GM10266 (cell line): ENCODE measurements around the gene C1QTNF12.

ENCODE experiments used
- DNase-seq: peaks from one replicate; pipeline ENCODE4 v3.0.0; 2012; ENCODE audit errors: extremely low spot score
- CTCF ChIP-seq: IDR thresholded peaks from 2 replicates; pipeline ENCODE4 v1.5.1; 2012; ENCODE audit warnings: mild to moderate bottlenecking, low read depth; ENCODE audit not compliant: control insufficient read depth, insufficient read depth; ENCODE audit errors: missing control alignments

Gene C1QTNF12

DNA sequence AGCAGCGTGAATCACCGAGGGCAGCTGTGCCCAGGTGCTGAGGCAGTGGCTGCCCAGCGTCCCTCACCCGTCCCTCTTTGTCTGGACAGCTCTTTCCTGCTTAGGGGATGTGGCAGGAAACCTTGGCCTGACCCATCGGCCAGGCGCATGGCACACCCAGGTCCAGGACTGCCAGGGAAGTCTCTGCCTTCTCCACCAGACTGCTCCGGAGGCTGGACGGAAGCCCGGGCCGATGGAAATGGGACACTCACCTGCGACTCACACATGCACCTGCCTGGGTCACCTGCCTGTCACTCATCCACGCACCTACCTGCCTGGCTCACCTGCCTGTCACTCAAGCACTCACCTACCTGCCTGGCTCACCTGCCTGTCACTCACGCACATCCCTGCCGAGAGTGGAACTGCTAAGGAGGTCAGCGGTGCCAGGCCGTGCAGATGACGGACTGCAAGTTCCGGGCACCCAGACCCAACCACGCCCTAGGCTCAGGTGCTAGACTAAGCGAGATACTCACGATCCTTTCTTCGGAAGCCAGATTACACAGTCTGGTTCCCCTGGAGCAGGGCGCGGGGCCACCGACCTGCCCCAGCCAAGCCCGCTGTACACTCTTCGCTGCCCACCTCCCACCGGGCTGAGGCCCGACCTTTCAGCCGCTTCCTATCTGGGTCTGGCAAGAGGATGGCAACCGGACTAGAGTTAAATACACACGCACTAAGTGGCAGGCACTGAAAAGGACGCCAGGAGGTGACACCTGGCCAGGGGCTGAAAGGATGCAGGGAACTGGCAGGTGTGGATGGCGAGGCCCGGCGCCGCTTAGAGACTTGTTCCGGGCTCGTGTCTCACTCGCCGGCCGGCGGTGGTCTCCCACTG, 26.1 kb upstream of the C1QTNF12 start:
- no peak for TF ChIP-seq CTCF
- no peak for DNase-seq

DNA sequence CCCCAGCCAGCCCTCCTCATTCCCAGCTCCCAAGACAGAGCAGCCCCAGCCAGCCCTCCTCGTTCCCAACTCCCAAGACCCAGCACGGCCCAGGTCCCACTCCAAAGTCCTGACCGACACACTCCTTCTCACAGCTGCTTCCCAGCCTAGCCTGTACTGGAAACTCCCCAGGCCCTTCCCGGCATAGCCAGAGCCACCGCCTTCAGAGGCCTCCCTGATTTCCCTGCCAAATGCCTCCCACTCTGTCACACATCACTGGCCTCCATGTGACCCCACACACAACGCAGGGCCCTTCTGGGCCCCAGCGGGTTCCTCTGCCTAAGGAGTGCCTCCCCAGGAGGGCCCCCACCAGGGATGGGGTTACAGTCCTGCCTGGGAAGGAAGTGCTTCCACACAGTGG, 24.3 kb upstream of the C1QTNF12 start:
- TF ChIP-seq CTCF, result no peak
- DNase-seq, result no peak

DNA sequence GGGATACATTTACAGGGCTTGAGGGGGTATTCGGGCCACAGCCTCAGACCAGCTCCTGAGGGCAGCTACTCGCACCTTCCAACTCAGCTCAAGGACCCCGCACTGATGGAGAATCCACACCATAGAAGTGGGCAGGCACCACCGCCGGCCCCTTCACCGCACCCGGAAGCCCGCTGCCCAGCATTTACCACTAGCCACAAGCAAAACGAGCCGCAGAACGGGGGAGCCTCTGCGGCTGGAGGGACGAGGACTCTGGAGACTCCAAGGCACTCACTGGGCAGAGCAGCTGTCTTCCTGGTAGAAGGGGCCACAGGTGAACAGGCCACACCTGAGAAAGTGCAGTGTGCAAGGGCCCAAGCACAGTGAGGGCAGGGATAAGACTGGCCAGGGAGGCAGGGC, 21.8 kb upstream of the C1QTNF12 start:
- TF ChIP-seq CTCF, result no peak
- DNase-seq, result no peak

DNA sequence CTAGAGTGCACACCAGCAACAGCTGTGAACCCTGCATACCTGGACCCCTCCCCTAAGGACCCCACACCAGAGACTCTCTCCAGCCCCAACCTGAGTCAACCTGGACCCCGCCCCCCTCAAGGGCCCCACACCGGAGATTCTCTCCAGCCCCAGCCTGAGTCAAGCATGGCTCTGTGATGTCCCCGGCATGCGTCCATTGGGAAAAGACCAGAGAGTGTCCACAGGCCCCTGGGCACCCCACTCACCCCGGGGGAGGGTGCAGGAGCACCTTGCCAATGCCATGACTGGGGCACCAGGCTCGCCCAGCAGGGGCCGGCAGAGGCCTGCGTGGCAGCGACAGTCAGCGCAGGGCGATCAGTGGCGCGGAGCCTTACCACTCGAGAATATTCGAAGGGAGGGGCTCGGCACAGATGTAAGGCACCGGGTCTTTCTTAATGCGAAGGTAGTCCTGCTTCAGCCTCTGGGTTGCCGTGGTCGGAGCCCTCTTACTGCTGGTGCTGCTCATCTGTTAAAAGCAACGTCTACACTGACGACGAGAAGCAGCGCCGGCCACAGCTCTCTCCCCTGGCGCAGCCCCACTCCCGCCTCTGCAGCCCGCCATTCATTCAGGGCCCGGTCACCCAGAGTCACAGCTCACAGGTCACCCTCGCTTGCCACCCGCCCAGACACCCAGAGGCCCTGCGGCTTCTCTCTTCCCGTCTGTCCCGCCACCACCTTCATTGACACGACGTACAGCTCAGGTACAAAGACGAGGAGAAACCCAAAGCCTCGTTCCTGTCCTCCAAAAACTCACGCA, 21.2 kb upstream of the C1QTNF12 start:
- no peak for DNase-seq
- no peak for TF ChIP-seq CTCF

DNA sequence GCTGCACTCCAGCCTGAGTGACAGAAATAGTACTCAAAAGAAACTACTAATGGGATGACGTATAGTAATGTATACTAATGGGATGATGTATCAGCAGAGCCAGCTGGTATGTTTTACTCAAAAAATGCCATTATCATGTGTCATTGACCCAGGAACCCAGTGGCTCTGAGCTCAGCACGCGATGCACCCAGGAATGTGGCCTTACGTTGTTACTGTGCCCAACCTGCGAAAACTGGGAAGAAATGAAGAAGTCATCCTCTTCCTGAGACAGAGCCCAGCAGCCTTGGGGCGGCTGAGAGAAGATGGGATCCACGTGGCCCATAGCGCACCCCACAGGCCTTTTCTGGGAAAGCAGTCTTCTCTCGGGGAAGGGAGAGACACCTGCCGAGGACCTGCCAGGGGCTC, 18.3 kb upstream of the C1QTNF12 start:
- TF ChIP-seq CTCF, result no peak
- DNase-seq, result no peak

GRCh38 chr1:1264026-1264425, 17.5 kb upstream of the C1QTNF12 start:
- DNase-seq, result no peak
- TF ChIP-seq CTCF, result no peak

DNA sequence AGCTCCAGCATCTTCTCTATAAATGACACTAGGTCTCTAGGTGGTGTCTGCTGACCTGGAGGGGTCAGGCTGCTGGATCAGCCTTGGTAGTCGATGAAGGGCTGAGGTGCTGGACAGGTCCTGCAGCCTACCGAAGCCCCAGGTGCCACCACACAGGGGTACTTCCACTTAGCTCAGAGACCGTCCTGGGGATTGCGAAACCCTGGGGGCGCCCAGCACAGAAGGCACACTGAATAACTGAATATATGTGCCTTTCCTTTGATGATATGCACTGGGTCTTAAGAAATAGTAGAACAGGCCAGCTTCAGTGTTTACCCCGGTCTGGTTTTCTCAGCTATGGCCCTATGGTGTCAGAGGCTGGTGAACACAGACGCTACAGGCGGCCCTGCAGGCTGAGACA, 16.2 kb upstream of the C1QTNF12 start:
- no peak for TF ChIP-seq CTCF
- DNase-seq, result no peak
